ENCODE results near the gene AIG1.

DNA sequence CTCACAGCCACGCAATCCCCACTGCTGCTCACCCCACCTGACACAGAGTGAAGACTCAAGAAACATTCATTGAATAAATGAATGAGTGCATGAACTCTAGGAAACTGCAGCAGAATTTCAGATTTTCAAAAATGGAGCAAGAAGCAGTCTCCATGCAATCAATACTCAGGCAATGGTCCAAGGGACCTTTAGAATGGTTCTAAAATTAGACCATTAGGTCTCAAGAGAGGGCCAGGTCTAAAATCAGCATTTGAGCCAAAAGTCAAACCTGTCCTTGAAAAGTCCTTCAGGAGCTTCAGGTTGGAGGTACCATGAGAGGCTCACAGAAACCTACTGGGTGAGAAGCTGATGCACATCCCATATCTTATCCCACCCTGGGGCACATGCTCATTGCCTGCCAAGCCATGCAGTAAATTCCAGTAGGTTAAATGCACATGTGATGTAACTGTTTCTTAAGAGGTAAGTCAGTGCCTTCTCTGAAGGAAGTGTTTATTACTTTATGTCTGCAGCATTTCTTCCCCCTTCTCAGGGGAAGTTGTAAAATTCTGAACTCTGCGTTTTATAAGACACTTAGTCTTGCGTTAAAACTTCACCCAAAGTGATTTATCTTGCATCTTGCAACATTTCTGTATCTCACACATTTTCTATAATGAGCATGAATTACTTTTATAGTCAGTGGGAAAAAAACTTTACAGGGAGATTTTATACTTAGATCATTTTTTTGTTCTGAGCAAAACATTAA is 263.2 kb downstream of the AIG1 start:
- TF ChIP-seq CTCF (IDR thresholded peaks at IDR 0.05; ENCODE audit: poor library complexity, severe bottlenecking) (no peak), REST (IDR thresholded peaks at IDR 0.05; ENCODE audit: borderline replicate concordance) (no peak), EZH2 (IDR thresholded peaks at IDR 0.05; ENCODE audit: borderline replicate concordance, insufficient read depth, low read length, poor library complexity, severe bottlenecking) (no peak)
